HAP-1 (cell line): ENCODE results near the gene GALT.

Source experiments
- DNase-seq, 2 experiments: peaks; one replicate each; pipeline ENCODE4 v3.0.0-alpha.2; 2016 to 2020; ENCODE audit warnings: low spot score in 2 of 2
- H3K27me3 ChIP-seq: fragments of 250-450 bp; sonication (Bioruptor Pico); 2 replicates; pipeline ENCODE4 v1.5.1; 2020; ENCODE audit warnings: low read depth, mild to moderate bottlenecking, moderate library complexity
- H3K36me3 ChIP-seq: fragments of 250-450 bp; sonication (Bioruptor Pico); replicated peaks from 2 replicates; pipeline ENCODE4 v1.5.1; 2020; ENCODE audit warnings: mild to moderate bottlenecking
- H3K4me1 ChIP-seq: fragments of 250-450 bp; sonication (Bioruptor Pico); 2 replicates; pipeline ENCODE4 v1.5.1; 2020; ENCODE audit warnings: mild to moderate bottlenecking
- H3K4me3 ChIP-seq: fragments of 250-450 bp; sonication (Bioruptor Pico); 2 replicates; pipeline ENCODE4 v1.5.1; 2020; ENCODE audit warnings: mild to moderate bottlenecking, moderate library complexity
- H3K9me3 ChIP-seq: fragments of 250-450 bp; sonication (Bioruptor Pico); 2 replicates; pipeline ENCODE4 v1.5.1; 2020; ENCODE audit warnings: mild to moderate bottlenecking, moderate library complexity
- in situ Hi-C: fragments of 300-500 bp; cut with MboI; formaldehyde crosslinking; loops from 3 replicates; pipeline ENCODE4 v1.14.3; 2020; ENCODE audit warnings: low sequenced_read_pairs, inconsistent platforms, mixed read lengths

GALT gene

DNA sequence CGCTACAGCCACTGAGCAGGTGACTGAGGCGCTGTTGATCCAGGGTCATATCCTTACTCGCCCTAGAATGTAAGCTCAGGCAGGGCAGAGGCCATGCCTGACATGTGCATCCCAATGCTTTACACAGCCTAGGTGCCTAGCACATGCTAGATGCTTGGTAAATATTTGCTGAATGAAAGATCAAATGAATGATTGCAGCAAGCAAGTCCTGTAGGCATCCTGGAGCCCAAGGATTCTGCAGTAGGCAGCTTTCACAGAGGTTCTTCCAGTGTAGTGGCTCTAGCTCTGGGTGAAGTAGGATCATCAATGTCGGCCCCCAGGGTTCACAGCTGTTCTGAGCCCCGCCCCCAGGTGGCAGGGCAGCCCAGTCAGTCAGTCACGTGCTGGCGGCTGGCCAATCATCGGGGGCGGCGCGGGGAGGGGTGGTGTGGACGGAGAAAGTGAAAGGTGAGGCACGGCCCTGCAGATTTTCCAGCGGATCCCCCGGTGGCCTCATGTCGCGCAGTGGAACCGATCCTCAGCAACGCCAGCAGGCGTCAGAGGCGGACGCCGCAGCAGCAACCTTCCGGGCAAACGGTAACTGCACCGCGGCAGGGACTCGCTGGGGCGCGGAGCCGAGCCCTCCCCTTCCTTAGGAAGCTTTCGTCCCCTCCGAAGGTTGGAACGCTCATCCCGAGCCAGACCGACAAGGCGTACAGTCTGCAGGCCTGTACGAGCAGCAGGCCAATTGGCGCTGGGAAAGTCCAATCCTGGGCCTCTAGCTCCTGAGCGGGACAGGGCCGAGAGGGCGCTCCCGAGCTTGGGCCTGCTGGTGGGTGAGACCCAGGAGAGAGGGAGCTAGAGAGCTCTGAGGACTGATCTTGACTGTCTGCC, at the start of gene GALT:
Gene GALT (plus strand): TSS at position 465 of the 873 bp plus-strand sequence. CDS start 30 bp downstream, at position 495.
- Histone ChIP-seq H3K9me3 (no peaks in the 10 kb centered on the region), H3K4me3 (peak within 1 kb of the TSS; percentile 58), H3K27me3 (no peaks in the 10 kb centered on the region), H3K4me1 (peaks cover 4% of the 10 kb centered on the region), H3K36me3 (peaks cover 15% of the 10 kb centered on the region)
- in situ Hi-C loops = no loop called here
- peak; percentile 88 to 99 for DNase-seq

DNA sequence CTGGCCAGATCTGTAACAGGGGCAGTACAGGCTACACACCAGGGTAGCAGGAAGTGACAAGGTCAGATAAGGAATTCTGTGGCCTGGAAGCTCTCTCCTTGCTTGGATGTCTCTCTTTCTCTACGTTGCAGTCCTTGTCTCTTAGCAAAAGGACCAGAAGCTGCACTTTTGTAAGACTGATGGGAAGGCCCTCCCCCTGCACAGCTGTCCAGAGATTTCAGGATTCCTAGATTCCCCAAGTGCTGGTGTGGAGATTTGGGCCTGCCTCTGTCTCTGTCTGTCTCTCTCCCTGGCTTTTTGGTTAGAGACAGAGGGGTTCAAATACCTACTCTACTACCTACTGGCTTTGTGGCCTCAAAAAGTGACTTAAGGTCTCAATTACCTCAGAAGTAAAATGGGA, 46.9 kb upstream of the GALT start:
- DNase-seq = no peak
- in situ Hi-C loops = no loop called here
- Histone ChIP-seq H3K9me3 (no peaks in the 10 kb centered on the region), H3K36me3 (no peaks in the 10 kb centered on the region), H3K4me1 (no peaks in the 10 kb centered on the region), H3K27me3 (no peaks in the 10 kb centered on the region), H3K4me3 (no peak overlapping the region)

GRCh38 chr9:34600908-34601307, 45.6 kb upstream of the GALT start:
- no peak for DNase-seq
- Histone ChIP-seq H3K36me3 (no peaks in the 10 kb centered on the region), H3K27me3 (no peaks in the 10 kb centered on the region), H3K9me3 (no peaks in the 10 kb centered on the region), H3K4me3 (no peak overlapping the region), H3K4me1 (no peaks in the 10 kb centered on the region)
- in situ Hi-C loops = loop anchor here (5.0 kb wide), 1 partner anchor 194 kb away; no protein-coding TSS in a partner anchor

DNA sequence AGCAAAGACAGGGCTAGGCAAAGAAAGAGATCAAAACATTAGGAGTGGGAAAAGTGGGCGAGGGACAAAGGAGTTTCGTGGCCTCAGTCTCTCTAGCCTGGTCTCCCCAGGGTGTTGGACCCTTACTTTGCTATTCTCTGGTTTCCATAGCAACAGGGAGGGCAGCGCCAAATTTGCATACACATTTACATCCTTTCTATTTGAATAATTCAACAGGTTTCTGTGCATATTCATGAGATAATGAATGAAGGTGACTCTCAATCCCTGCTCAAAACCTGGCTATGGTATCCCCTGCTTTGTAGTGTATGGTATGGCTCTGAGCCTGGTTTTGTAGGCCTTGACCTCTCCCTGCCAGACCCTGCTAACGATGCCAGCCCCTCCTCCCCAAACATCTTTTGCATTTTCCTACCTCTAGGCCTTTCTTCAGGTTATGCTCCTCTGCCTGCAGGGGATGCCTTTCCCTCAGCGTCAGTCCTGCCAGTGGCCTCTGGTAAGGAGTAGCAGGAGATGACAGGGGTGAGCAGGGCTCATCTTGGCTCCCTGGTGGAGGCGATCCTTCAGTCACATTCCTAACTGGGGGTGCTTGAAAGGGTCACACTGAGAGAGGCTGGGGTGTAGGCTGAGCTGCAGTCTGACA, 44.4 kb upstream of the GALT start:
- H3K4me3 ChIP-seq = no peak overlapping the region
- H3K36me3 ChIP-seq = no peaks in the 10 kb centered on the region
- H3K27me3 ChIP-seq = no peaks in the 10 kb centered on the region
- no peak for DNase-seq
- H3K4me1 ChIP-seq = no peaks in the 10 kb centered on the region
- in situ Hi-C loops = loop anchor here (5.0 kb wide), 1 partner anchor 195 kb away; no protein-coding TSS in a partner anchor
- no peaks in the 10 kb centered on the region for H3K9me3 ChIP-seq

DNA sequence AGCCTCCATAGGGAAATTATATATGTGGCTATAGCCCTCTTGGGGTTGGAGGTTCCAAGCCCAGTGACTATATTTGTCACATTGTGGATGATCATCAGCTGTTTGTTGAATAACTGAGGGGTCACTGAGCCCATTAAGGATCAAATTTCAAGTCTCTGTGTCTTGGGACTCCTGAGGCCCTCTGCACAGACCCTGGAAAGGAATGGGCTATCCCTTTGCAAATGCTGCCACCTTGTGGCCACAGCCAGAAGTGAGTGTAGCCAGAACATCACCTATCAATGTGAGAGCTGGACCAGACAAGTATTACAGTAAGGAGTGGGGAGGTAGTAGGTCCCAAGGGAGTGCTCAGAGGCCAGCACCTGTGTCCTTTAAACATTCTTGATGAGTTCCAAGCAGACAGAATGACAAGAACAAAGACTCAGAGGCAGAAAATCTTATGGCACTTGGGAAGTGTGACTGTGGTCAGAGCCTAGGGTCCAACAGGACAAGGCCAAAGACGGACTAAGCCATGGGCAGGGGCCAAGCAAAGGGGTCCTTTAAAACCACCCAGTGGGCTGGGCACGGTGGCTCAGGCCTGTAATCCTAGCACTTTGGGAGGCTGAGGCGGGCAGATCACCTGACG, 42.8 kb upstream of the GALT start:
- H3K36me3 ChIP-seq = no peaks in the 10 kb centered on the region
- H3K4me3 ChIP-seq = no peak overlapping the region
- in situ Hi-C loops = loop anchor here (5.0 kb wide), 1 partner anchor 196 kb away; no protein-coding TSS in a partner anchor
- H3K4me1 ChIP-seq = no peaks in the 10 kb centered on the region
- no peaks in the 10 kb centered on the region for H3K27me3 ChIP-seq
- H3K9me3 ChIP-seq = no peaks in the 10 kb centered on the region
- peak; percentile 70 to 92 for DNase-seq

- in situ Hi-C loops = no loop called here
- H3K27me3 ChIP-seq = no peaks in the 10 kb centered on the region
- peaks cover 8% of the 10 kb centered on the region; the same call in 1 of the 2 replicates for H3K36me3 ChIP-seq
- no peak for DNase-seq
- no peaks in the 10 kb centered on the region for H3K9me3 ChIP-seq
- no peak overlapping the region for H3K4me3 ChIP-seq
- H3K4me1 ChIP-seq = peaks cover 8% of the 10 kb centered on the region
Measured at GRCh38 chr9:34606190-34606589, 40.3 kb upstream of the GALT start.

GRCh38 chr9:34606905-34607304, 39.6 kb upstream of the GALT start:
- H3K36me3 ChIP-seq = peaks cover 13% of the 10 kb centered on the region; the same call in 1 of the 2 replicates
- no peak for DNase-seq
- H3K9me3 ChIP-seq = no peaks in the 10 kb centered on the region
- in situ Hi-C loops = no loop called here
- peaks cover 12% of the 10 kb centered on the region for H3K4me1 ChIP-seq
- no peaks in the 10 kb centered on the region for H3K27me3 ChIP-seq
- H3K4me3 ChIP-seq = no peak overlapping the region

DNA sequence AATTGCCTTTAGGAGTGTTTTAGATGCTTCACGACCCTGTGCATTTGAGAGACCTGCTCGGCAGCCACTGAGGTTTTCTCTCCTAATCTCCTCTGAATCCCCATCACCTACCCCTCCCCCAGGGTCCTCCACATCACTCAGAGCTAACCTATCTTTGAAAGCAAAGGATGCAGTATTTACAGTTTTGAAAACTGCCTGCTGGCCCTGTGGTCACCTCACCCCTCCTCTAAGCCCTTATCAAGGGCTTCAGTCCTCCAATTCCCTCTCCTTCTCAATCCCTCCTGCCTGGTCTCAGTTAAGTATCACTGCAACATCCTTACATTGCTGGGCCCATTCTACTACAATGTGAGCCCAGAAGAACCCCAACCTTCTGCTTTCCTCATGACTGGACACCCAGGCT, 39.1 kb upstream of the GALT start:
- no peaks in the 10 kb centered on the region for H3K9me3 ChIP-seq
- peaks cover 13% of the 10 kb centered on the region; the same call in 1 of the 2 replicates for H3K36me3 ChIP-seq
- H3K27me3 ChIP-seq = no peaks in the 10 kb centered on the region
- in situ Hi-C loops = no loop called here
- peaks cover 13% of the 10 kb centered on the region for H3K4me1 ChIP-seq
- no peak overlapping the region for H3K4me3 ChIP-seq
- no peak for DNase-seq

DNA sequence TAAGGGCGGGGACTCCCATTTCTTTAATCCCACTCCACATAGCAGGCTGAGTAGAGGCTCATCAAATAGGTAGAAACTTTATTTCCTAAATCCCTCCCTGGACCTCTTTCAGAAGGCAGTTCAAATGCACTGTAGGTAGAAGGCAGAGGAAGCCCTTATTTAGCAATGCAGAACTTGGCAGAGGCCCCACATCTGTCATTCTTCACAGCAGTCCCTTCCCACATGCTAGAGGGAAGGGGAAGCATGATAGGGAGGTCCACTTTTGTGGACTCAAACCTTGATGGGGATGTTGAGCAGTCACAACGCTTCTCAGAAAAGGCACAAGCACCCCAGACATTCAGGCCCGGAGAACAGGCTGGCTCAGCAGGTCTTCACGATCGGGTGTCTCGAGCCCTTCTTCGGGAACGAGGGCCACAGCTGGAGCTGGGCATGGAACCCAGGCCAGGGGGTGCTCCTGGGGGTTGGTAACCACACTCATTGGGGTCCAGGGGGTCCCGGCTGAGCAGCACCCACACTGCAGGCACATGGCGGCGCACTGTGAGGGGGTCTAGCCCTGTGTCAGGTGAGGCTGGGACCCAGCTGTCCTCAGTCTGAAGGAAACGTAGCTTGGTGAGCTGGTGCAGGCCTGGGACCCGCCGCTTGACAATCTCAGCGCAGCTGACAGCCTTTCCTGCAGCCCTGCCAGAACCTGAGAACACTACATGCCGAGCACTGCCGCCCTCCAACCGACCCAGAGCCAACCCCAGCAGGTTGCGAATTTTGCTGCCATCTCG, 35.9 kb upstream of the GALT start:
- H3K36me3 ChIP-seq = peaks cover 19% of the 10 kb centered on the region; the same call in 1 of the 2 replicates
- H3K27me3 ChIP-seq = no peaks in the 10 kb centered on the region
- no peak for DNase-seq
- H3K9me3 ChIP-seq = no peaks in the 10 kb centered on the region
- H3K4me1 ChIP-seq = peaks cover 17% of the 10 kb centered on the region
- in situ Hi-C loops = no loop called here
- H3K4me3 ChIP-seq = peak overlapping the region; percentile 87

DNA sequence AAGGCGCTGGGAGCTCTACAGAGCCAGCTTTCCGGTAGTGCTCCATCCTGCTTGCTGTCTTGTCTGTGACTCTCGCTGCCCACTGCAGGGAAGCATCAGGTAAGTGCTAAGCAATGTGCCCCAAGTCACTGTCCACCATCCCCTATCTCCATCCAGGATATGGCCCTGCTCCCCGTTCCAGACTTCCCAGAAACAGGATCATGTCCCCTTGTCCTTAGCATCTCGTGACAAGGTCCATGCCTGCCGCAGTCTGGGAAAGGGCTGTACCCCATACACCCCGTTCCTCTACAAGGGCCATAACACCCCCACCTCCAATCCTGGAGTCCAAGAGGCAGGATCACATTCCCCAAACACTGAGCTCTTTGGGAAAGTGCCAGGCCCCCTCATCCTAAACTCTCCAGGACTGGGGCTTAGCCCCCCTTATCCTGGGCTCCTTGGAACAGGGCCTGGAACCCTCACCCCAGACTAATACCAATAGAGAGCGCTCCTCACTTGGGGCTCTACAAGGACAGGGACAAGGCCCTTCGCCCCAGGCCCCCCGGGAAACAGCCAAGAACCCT, 35.1 kb upstream of the GALT start:
- in situ Hi-C loops = no loop called here
- no peak for DNase-seq
- no peaks in the 10 kb centered on the region for H3K9me3 ChIP-seq
- peaks cover 17% of the 10 kb centered on the region for H3K4me1 ChIP-seq
- peak overlapping the region; percentile 87 for H3K4me3 ChIP-seq
- peaks cover 23% of the 10 kb centered on the region; the same call in 1 of the 2 replicates for H3K36me3 ChIP-seq
- no peaks in the 10 kb centered on the region for H3K27me3 ChIP-seq

GRCh38 chr9:34611811-34612787, 34.4 kb upstream of the GALT start, which contains the start of gene RPP25L:
Gene RPP25L, minus strand, starts transcription at chr9:34612097. Its CDS starts 801 bp downstream, at chr9:34611296.
- H3K36me3 ChIP-seq = peaks cover 23% of the 10 kb centered on the region; the same call in 1 of the 2 replicates
- H3K4me1 ChIP-seq = peaks cover 17% of the 10 kb centered on the region
- no peaks in the 10 kb centered on the region for H3K27me3 ChIP-seq
- peak within 1 kb of the TSS; percentile 87 for H3K4me3 ChIP-seq
- in situ Hi-C loops = no loop called here
- DNase-seq = peak; percentile 77 to 91
- H3K9me3 ChIP-seq = no peaks in the 10 kb centered on the region

DNA sequence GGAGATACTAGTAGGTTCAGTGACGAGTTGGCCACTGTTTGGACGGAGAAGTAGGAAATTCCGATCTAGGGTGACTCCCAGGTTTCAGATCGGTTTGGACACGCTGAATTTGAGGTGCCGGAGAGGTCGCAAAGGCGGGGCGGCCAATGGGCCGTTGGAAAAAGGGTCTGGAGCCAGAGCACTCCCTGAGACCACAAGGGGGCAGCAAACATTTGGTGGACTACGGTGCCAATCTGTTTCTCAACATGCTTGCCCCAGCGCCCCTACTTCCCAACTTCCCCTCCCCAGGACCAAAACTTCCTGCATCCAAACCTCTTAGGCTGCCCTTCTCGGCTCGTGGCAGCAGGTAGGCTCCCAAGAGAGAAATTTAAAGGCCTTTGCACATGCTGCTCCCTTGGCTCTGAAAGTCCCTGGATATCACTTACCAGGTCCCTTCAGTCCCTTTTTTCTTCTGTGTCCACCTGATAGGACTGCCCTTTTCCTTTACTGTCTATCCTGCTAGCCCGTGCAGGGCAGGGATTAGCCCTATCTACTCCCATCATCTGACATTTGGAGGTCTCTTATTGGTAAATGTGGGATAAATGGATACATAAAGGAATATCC, 33.6 kb upstream of the GALT start:
- peaks cover 17% of the 10 kb centered on the region for H3K4me1 ChIP-seq
- in situ Hi-C loops = no loop called here
- no peaks in the 10 kb centered on the region for H3K9me3 ChIP-seq
- peaks cover 29% of the 10 kb centered on the region for H3K36me3 ChIP-seq
- DNase-seq = peak; percentile 74 to 89
- H3K27me3 ChIP-seq = no peaks in the 10 kb centered on the region
- H3K4me3 ChIP-seq = peak overlapping the region; percentile 87
